Panc1 (cell line): ENCODE measurements around the gene CASP9. TPM values are rescaled to one million over a fixed set of nuclear protein-coding genes. Genes with fewer than 3 reads are reported as not detected.

Source experiments
- ATAC-seq: fragments of 200-7000 bp; cut with Tn5 transposase; 2 replicates; pipeline ENCODE4 v1.9.1; 2020; ENCODE audit warnings: mild to moderate bottlenecking, moderate library complexity
- BruUV-seq: library from RNA; stranded (reverse); fragments of 400-500 nt; replicated peaks from 2 replicates; lab custom pipeline; 2021; lab: Mats Ljungman, UMichigan
- CTCF ChIA-PET: fragments of 300-600 bp; sonication (Branson Sonifier 250); formaldehyde crosslinking; loops from one replicate; lab custom pipeline; 2022; ENCODE audit warnings: antibody characterized with exemption; lab: Charles Lee
- POLR2A ChIA-PET: fragments of 300-600 bp; sonication (Branson Sonifier 250); formaldehyde crosslinking; loops from one replicate; lab custom pipeline; 2022; ENCODE audit warnings: antibody characterized with exemption; lab: Charles Lee
- DNase-seq: peaks from one replicate; pipeline ENCODE4 v3.0.0-alpha.2; 2010; ENCODE audit warnings: low read depth, low spot score
- H3K27ac ChIP-seq: 2 replicates; pipeline ENCODE4 v1.5.1; 2011; ENCODE audit warnings: mild to moderate bottlenecking, low read length, inconsistent platforms
- H3K27me3 ChIP-seq: fragments of 200-500 bp; sonication (Bioruptor generic); 2 replicates; pipeline ENCODE4 v1.6.0; 2014; ENCODE audit warnings: low read length, inconsistent platforms; ENCODE audit not compliant: control insufficient read depth, insufficient read depth
- H3K36me3 ChIP-seq: fragments of 200-500 bp; sonication (Bioruptor generic); 2 replicates; pipeline ENCODE4 v1.5.1; 2014; ENCODE audit warnings: inconsistent platforms, mild to moderate bottlenecking, low read length, moderate library complexity; ENCODE audit not compliant: control insufficient read depth, insufficient read depth
- H3K4me1 ChIP-seq: 2 replicates; pipeline ENCODE4 v1.5.1; 2011; ENCODE audit warnings: inconsistent platforms, mild to moderate bottlenecking, low read length, moderate library complexity; ENCODE audit not compliant: control insufficient read depth, insufficient read depth
- H3K4me3 ChIP-seq, 2 experiments: 2 replicates each; pipeline ENCODE4 v1.5.1; 2011 to 2012; ENCODE audit warnings: low read depth in 2 of 2, low read length in 2 of 2, mild to moderate bottlenecking in 2 of 2, inconsistent platforms in 1 of 2, moderate library complexity in 1 of 2
- H3K9me3 ChIP-seq: fragments of 200-500 bp; sonication (Bioruptor generic); 2 replicates; pipeline ENCODE4 v1.5.1; 2014; ENCODE audit warnings: low read depth, mild to moderate bottlenecking, inconsistent platforms, low read length, moderate library complexity; ENCODE audit not compliant: control insufficient read depth, insufficient read depth
- POLR2AphosphoS5 ChIP-seq: IDR thresholded peaks from 2 replicates; pipeline ENCODE4 v1.6.1; 2012; ENCODE audit warnings: mild to moderate bottlenecking, low read depth, low read length, moderate library complexity
- SIN3A ChIP-seq: IDR thresholded peaks from 2 replicates; pipeline ENCODE4 v1.6.1; 2012; ENCODE audit warnings: low read depth, mild to moderate bottlenecking, low read length, moderate library complexity, borderline replicate concordance; ENCODE audit not compliant: insufficient read depth
- TCF7L2 ChIP-seq: IDR thresholded peaks from 2 replicates; pipeline ENCODE4 v1.6.1; 2011; ENCODE audit warnings: mild to moderate bottlenecking, low read depth, low read length, inconsistent platforms
- in situ Hi-C: cut with HindIII; loops from 2 replicates; pipeline ENCODE4 v1.10.0; 2016; ENCODE audit warnings: low sequenced_read_pairs, low pct_unique_long_range_greater_than_20kb
- intact Hi-C: fragments of 100-400 bp; cut with micrococcal nuclease; formaldehyde crosslinking; loops from one replicate; pipeline ENCODE4 v1.10.0; 2022; ENCODE audit not compliant: unreplicated experiment
- total RNA-seq: library from RNA; stranded (reverse); gene quantifications from one replicate; pipeline ENCODE4 v1.2.1, GENCODE V29; 2021; ENCODE audit not compliant: unreplicated experiment
- TF ChIP-seq, protein P1 (sequence below), 2 experiments: IDR thresholded peaks; 2 replicates each; pipeline ENCODE4 v1.6.1; 2011 to 2012; ENCODE audit warnings: low read depth in 2 of 2, control low read depth in 1 of 2, low read length in 1 of 2, mild to moderate bottlenecking in 1 of 2, moderate library complexity in 1 of 2; ENCODE audit not compliant: insufficient read depth in 1 of 2
- TF ChIP-seq, protein P2 (sequence below): fragments of 450-650 bp; IDR thresholded peaks from 2 replicates; pipeline ENCODE4 v1.5.1; 2017; ENCODE audit warnings: mild to moderate bottlenecking

Gene CASP9
- total RNA-seq, 1 experiment from 2014 or later = 7.5 TPM

- no peaks in the 10 kb centered on the region for H3K27me3 ChIP-seq
- no peaks in the 10 kb centered on the region for H3K36me3 ChIP-seq
- no peak for DNase-seq
- BruUV-seq = no TSS peak
- ChIA-PET POLR2A (no interaction called here), CTCF (no interaction called here)
- H3K4me3 ChIP-seq = no peak overlapping the region
- no peak for ATAC-seq
- intact Hi-C loops (no loop called here), in situ Hi-C loops (no loop called here)
- no peaks in the 10 kb centered on the region for H3K4me1 ChIP-seq
- no peak for TF ChIP-seq TCF7L2
- TF ChIP-seq, protein P1, sequence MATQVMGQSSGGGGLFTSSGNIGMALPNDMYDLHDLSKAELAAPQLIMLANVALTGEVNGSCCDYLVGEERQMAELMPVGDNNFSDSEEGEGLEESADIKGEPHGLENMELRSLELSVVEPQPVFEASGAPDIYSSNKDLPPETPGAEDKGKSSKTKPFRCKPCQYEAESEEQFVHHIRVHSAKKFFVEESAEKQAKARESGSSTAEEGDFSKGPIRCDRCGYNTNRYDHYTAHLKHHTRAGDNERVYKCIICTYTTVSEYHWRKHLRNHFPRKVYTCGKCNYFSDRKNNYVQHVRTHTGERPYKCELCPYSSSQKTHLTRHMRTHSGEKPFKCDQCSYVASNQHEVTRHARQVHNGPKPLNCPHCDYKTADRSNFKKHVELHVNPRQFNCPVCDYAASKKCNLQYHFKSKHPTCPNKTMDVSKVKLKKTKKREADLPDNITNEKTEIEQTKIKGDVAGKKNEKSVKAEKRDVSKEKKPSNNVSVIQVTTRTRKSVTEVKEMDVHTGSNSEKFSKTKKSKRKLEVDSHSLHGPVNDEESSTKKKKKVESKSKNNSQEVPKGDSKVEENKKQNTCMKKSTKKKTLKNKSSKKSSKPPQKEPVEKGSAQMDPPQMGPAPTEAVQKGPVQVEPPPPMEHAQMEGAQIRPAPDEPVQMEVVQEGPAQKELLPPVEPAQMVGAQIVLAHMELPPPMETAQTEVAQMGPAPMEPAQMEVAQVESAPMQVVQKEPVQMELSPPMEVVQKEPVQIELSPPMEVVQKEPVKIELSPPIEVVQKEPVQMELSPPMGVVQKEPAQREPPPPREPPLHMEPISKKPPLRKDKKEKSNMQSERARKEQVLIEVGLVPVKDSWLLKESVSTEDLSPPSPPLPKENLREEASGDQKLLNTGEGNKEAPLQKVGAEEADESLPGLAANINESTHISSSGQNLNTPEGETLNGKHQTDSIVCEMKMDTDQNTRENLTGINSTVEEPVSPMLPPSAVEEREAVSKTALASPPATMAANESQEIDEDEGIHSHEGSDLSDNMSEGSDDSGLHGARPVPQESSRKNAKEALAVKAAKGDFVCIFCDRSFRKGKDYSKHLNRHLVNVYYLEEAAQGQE (IDR thresholded peaks at IDR 0.05; ENCODE audit: insufficient read depth in 1 of 2, low read depth in 2 of 2, low read length in 1 of 2) = no peak
- no peak for TF ChIP-seq SIN3A
- TF ChIP-seq, protein P2, sequence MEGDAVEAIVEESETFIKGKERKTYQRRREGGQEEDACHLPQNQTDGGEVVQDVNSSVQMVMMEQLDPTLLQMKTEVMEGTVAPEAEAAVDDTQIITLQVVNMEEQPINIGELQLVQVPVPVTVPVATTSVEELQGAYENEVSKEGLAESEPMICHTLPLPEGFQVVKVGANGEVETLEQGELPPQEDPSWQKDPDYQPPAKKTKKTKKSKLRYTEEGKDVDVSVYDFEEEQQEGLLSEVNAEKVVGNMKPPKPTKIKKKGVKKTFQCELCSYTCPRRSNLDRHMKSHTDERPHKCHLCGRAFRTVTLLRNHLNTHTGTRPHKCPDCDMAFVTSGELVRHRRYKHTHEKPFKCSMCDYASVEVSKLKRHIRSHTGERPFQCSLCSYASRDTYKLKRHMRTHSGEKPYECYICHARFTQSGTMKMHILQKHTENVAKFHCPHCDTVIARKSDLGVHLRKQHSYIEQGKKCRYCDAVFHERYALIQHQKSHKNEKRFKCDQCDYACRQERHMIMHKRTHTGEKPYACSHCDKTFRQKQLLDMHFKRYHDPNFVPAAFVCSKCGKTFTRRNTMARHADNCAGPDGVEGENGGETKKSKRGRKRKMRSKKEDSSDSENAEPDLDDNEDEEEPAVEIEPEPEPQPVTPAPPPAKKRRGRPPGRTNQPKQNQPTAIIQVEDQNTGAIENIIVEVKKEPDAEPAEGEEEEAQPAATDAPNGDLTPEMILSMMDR = no peak
- TF ChIP-seq POLR2AphosphoS5 = no peak
- no peaks in the 10 kb centered on the region for H3K9me3 ChIP-seq
- H3K27ac ChIP-seq = no peak overlapping the region
Measured at GRCh38 chr1:15452866-15453571, 71.0 kb downstream of the CASP9 start.

DNA sequence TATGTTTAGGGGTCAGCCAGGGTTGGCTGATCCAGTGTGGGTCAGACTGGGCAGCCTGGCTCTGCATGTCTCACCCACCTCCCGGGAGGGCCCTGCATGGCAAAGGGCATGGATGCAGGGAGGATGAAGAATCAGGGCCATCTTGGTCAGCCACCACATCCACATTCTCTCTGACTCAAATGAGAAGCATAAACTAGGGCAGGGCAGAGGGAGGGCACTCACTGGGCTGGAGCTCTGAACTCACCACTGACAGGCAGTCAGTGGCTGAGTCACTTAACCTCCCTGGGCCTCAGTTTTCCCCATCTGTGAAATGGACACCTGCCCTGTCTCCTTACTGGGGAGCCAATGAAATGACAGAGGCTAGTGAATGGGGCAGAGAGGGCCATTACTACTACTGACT lies 71.8 kb downstream of the CASP9 start:
- Histone ChIP-seq H3K9me3 (no peaks in the 10 kb centered on the region), H3K27me3 (no peaks in the 10 kb centered on the region), H3K4me1 (no peaks in the 10 kb centered on the region), H3K36me3 (no peaks in the 10 kb centered on the region), H3K27ac (no peak overlapping the region), H3K4me3 (no peak overlapping the region)
- ChIA-PET CTCF (no interaction called here), POLR2A (no interaction called here)
- intact Hi-C loops (no loop called here), in situ Hi-C loops (no loop called here)
- TF ChIP-seq SIN3A (no peak), TCF7L2 (no peak), POLR2AphosphoS5 (no peak)
- TF ChIP-seq, protein P1 (IDR thresholded peaks at IDR 0.05; ENCODE audit: insufficient read depth in 1 of 2, low read depth in 2 of 2, low read length in 1 of 2) = no peak
- TF ChIP-seq, protein P2 = no peak
- no TSS peak for BruUV-seq
- DNase-seq (no peak), ATAC-seq (no peak)
